RCC 7860 (cell line): ENCODE data around the gene RGCC.

ENCODE experiments used
- DNase-seq: peaks from one replicate; pipeline ENCODE4 v3.0.0-alpha.2; 2015; ENCODE audit warnings: low spot score
- FAIRE-seq: peaks from 2 replicates; lab custom pipeline; 2012; peaks lifted over from hg19 to GRCh38; lab: Jason Lieb, UNC

RGCC gene

DNA sequence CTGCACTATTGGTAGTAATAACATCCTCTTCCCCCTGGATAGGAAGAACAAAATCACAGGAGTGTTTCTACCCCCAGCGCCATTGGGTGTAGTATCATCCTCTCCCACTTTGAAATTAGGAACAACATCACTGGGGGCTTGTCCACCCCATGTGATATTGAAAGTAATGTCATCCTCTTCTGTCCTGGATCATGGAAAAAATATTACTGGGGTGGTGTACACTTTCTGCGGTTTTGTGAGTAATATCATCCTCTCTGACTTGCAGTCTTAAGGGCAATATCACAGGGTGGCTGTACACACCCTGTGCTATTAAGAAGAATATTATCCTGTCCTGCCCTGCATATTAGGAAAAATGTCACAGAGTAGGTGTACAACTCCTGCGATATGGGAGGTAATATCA lies 4.9 kb upstream of the RGCC start:
- DNase-seq = peak; percentile 7
- no peak for FAIRE-seq

DNA sequence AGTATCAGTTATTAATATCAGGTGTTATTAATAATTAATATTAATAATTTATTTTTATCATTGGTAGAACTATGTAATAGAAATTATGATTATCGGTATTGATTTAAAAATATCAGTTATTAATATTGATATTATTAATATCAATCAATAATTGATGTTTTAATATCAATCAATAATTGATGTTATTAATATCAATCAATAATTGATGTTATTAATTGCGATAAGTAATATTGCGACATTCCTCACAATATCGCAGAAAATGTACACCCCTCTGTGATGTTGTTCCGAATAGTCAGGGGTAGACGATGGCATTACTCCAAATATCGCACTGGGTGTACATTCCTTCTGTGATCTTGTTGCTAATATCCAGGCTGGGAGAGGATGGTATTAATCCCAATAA lies 3.7 kb upstream of the RGCC start:
- FAIRE-seq (peak; percentile 58), DNase-seq (no peak)

DNA sequence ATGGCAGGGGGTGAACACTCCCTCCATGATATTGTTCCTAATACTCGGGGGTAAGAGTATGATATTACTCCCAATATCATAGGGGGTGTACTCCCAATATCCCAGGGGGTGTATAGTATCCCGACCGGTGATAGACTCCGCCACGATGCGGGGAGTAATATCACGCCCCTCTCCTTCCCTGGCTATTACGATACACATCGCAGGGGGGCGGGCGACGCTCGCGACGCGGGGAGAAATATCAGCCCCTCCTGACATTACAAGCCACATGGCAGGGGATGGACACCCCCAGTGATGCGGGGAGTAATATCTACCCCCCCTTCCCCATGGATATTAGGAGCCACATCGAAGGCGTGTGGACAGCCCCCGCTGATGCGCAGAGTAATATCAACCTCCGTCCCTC lies 3.2 kb upstream of the RGCC start:
- no peak for DNase-seq
- no peak for FAIRE-seq

DNA sequence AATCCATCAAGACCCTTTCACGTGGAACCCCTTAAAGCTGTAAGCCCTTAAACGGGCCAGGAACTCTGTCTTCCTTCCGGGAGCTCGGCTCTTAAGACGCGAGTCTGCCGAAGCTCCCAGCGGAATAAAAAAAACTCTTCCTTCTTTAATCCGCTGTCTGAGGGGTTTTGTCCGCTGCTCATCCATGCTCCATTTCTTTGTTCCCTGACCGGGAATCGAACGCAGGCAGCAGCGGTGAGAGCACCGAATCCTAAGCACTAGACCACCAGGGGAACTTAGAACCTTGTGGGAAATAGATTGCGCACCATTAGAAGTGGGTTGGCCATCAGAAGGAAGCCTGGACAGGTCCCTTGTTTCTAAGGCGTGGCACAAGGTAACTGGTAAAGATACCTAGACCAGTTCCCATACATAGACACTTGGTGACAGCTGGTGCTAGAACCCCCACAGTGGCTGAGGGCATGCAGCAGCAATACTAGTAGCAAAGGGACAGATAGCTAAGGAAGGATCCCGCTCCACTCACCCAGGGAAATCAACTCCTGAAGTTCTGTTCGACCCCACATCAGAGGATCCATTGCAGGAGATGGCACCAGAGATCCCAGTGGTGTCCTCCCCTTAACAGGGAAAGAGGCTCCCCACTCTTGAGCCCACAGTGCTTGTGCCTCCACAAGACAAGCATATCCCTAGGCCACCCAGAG lies 1.5 kb upstream of the RGCC start:
- no peak for DNase-seq

DNA sequence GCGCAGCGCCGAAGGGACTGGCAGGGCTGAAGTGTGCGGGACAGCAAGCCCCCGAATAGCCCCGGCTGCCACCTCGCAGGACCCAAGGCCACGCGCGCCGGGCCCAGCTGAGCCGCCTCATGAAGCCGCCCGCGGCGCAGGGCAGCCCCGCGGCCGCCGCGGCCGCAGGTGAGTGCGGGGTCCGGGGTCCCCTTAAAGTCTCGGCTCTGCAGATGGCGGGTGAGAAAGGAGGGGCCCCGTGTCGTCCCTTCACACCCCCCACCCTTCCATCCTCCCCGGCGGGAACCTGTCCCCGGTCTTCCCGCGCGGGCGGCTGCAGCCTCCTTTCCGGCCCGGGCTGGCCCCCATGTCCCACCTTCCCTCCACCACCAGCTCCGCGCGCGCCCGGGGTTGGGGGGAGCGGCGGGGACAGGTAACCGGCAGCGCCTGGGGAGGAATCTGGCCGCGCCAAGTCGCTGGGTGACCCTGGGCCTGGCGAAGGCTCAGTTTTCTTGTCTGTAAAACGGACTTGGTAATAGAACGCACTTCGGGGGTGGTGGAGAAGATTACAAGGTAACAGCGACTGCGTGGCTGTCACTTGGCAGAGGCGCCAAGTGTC lies 338 bp downstream of the RGCC start:
- FAIRE-seq (no peak), DNase-seq (no peak)

More for the DNA sequence above, 1.5 kb upstream of the RGCC start:
- no peak for FAIRE-seq

DNA sequence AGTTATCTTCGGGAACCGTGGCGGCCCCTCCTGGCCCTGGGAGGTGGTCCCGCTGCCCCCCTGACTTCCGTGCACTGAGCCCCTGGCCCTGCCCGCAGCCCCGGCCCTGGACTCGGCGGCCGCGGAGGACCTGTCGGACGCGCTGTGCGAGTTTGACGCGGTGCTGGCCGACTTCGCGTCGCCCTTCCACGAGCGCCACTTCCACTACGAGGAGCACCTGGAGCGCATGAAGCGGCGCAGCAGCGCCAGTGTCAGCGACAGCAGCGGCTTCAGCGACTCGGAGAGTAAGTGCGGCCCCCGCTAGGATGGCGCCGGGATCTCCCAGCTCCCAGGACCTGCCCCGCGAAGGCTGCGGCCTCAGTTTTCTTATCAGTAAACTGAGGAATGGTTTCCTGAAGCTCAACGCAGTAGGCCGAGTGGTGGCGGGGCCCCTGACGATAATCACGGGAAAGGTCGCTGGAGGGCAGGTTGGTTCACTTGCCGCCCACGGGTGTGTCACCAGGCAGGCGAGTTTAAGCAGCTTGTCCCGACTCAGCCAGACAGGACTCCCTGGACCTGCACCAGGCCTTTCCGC lies 924 bp downstream of the RGCC start:
- DNase-seq = no peak

DNA sequence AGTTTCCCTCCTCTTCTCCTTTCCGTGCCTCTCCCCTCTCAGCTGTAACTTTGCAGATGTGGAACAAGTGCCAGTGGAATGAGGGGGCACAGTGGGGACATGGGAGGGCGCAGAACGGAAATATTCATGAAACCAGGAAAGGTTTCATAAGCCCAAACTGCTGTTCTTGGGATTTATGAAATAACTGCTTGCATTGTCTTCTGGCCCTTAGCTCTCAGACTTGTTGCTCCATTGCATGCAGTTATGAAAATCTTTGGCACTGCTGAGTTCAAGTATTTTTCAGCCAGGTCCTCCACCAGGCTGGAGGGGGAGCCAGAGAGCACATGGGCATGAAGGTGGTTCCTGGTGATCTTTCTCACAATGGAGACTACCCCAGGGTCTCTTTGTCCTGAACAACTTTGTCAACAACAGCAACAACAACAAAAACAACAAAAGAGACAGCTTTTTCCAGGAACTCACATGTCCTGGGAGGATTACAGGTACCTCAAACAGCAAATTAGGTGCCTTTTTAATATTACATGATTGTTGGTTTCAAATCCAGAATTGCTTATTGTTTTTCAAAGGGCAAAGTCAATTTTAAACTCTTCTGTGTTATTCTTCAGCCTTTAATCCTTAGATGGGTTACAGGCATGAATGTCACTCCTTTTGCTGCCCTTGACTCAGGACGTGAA lies 1.5 kb downstream of the RGCC start:
- no peak for FAIRE-seq

More for the DNA sequence above, 924 bp downstream of the RGCC start:
- no peak for FAIRE-seq

DNA sequence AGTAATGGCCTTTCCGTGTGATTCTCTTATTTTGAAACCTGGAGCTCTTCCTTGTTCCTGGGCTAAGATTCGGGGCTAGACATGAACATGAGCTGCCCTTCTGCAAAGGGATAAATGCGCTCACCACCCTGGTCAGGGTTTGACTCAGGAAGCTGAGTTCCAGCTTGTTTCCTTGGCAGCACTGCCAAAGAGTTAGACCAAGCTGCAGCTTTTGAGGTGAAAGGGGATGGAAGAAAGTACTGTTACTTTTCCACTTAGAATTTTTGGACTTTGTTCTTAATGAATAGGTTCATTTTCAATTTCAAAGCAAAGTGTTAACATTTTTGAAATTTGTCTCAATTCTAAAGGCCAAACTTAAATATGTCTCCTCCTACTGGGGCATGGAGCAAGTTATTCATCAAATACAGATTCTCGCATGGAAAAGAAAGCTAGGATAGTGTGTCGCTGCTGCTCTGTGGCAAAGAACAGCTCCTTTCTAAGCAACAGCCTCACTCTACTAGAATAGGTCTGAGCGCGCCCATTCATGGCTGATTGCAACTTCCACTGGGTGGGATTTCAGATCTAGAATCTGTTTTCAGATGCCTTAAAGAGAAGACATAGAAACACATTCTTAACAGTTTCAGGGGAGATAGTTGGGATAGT lies 2.2 kb downstream of the RGCC start:
- FAIRE-seq = no peak
- DNase-seq = no peak

More for the DNA sequence above, 1.5 kb downstream of the RGCC start:
- DNase-seq = no peak

DNA sequence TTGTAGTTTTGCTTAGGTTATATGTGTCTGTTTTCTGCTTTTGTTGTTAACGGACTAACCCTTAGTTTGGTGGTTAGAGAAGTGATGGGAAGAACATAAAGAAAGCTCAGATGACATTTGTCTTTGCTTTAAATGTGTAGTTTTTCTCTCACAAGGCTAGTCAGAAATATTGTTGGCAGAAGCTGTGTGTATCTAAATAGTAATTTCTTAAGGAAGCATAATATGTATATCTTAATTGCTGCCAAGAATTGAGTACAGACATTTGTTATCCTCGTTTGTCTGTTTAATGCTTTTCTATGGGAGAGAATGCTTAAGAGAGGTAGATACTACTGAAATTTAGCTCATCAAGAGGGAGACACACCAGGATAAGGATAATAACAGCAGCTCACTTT lies 2.7 kb downstream of the RGCC start:
- FAIRE-seq (no peak), DNase-seq (no peak)

DNA sequence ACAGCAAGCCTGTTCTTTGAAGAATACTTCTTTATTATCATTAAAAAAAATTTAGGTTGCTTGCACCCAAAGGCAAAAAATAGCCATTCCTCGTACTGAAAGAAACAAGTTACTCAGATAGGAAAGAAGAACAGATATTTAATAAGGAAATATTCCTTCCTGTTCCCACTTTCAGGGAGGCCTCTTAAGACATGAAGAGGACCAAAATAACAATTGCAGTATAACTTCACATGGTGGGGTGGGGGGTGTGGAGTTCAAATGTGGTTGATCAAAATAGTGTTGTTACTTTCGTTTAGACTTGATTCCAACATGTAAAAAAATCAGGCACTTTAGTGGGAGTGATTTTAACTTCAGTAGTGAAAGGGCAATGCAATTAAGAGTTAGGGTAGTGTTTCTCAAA lies 3.6 kb downstream of the RGCC start:
- no peak for FAIRE-seq

DNA sequence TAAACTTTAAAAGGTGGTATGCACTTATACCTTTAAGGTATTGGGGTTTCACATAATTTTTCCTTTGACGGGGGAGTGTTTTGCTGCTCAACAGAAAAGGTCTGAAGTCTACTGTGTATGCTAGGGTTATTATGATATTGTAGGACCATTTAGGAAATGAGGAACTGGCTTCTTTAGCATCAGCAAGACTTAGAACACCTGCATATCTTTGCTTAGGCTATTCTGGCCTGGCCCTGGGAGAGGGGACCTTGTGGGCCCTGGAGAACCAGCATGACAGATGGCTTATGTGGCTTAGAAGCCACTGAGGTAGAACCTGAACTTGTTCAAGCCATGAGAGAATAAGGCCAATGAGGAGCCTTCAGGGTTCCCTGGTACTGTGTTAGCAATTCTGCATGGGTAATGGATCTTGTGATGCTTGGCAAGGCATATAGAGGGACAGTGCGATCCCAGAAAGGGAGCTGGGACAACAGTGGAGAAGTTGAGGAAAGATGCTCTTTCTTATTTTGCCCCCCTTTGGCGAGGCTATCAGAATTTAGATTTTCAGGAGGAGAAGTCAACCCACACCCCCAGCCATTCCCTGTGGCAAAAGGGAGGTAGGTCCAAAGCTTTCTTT lies 4.3 kb downstream of the RGCC start:
- FAIRE-seq (no peak), DNase-seq (no peak)

More for the DNA sequence above, 3.6 kb downstream of the RGCC start:
- DNase-seq = no peak

DNA sequence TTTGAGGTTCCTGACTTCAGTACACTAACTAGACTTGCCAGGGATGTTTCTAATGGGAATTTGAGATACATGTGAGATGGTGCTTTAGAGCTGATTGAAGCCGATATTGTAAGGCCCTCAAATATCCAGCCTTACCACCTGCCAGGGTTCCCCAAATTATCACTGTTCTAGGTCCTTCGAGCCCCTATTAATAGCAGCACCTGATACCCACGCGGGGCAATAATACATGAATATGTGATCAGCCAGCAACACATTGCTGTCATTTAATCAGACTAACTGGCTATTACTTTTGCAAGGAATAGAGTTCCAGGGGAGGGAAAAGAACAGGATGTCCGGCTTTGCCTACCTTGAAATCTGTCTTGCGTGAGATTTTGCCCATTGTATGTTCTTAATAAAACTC lies 5.1 kb downstream of the RGCC start:
- DNase-seq (no peak), FAIRE-seq (no peak)

DNA sequence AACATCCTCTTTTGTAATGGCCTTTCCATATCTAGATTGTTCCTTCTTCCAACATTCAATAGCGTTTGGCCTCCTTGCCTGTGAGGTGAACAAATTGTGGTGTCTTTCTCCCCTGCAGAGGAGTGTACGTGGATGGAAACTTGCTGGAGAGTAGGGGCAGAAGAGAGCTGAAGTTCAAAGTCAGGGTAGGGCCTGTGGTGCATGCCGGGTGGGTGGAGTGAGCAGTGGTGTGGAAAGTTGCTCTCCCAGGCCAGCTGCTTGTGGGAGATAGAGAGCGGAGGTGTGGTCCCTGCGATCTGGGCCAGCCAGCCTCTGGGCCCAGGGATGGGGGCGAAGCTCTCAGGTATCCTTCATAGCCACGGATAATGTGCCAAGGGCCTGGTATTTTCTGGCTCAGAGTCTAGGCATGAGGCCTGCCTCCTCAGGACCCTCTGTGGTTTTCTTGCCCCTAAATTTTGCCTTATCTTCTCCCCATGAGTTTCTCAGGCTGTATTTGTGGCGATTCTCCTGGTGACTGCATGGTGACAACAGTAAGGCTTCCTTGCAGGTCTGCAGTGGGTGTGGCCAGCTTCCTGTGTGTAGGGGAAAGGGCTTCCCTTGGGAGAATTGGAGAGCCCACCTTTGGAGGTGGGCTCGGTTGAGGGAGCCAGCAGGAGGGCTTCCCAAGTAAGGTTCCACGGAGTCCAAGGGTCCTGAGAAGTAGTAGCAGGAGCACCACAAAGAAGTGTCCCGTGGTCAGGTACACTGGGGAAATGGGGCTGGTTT lies 6.7 kb downstream of the RGCC start:
- FAIRE-seq (no peak), DNase-seq (no peak)

DNA sequence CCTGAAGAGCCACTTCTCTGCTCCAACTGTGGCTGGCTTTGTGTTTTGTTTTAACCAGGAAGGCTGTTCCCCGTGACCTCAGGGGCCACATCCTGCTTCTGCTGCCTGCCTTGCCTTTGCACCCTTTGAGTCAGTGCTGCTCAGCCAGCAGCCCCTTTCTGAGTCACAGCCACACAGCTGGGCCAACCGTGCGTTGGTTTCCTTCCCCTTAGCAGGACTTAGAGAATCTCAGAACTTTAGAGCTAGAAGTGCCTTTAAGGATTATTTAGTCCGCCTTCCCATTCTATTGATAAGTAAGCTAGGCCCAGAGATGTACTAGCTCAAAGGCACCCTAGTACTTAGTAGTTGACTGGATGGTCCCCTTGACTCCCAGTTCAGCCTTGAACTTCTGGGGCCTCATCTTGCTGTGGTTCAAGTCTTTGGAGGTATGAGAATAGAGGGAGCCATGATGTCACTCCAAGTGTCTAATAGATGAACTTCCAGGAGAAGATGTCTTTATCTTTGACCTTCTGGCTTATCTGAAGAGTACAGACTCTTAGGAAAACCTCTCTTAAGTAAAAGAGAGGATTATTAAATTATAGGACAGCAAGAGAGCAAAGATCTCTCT lies 8.0 kb downstream of the RGCC start:
- FAIRE-seq = peak; percentile 67
- DNase-seq = peak; percentile 64

DNA sequence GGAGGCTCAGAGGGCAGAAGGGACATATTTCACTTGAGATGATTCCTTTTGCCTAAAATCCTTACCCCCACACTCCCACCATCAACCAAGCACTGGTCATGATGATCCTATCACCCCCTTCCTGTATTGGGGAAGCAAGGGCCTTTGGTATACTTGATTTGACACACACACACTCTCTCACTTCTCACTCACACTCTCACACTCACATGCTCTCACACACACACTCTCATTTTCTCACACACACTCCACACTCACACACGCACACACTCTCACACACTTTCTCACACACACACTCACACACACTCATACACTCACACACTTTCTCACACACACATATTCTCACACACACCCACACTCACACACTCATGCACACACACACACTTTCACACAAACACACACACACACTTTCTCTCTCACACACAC lies 8.6 kb downstream of the RGCC start:
- FAIRE-seq = no peak
- DNase-seq = no peak

DNA sequence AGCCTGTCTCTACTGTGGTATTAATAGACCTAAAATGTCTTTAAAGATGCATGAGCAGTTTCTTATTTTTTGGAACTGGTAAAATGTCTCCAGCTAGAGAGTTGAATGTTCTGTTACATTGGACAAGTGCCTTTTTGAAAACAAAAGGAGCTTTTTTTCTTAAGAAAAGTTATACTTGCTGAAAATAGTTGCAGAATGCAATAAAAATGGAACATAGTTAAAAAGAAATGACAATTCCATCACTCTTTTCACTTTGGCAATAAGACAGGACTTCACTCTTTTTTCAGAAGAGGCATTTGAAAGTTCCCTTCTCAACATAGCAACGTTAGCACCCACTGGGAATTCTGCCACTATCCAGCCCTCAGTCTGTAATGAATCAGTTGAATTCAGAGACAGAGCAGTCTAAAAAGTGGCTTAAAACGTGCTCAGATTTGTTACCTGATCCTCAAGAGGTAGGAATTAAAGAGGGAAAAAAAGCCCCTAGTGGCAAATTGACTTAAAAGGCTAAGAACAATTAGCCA lies 10.1 kb downstream of the RGCC start:
- DNase-seq (no peak), FAIRE-seq (no peak)

DNA sequence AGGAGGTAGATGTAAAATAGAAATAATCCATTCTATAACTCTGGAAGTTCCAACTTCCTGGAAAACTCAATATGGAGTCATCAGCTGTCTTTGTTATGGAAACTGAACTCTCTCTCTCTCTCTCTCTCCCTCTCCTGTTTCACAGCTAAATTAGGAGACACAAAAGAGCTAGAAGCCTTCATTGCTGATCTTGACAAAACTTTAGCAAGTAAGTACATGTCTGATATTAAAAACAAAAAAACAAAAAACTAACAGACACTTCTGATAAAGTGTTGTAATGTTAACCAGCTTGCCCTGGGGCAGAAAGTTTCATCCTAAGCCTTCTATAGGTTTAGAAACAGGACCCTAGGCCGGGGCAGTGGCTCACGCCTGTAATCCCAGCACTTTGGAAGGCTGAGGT lies 11.3 kb downstream of the RGCC start:
- DNase-seq (no peak), FAIRE-seq (no peak)

DNA sequence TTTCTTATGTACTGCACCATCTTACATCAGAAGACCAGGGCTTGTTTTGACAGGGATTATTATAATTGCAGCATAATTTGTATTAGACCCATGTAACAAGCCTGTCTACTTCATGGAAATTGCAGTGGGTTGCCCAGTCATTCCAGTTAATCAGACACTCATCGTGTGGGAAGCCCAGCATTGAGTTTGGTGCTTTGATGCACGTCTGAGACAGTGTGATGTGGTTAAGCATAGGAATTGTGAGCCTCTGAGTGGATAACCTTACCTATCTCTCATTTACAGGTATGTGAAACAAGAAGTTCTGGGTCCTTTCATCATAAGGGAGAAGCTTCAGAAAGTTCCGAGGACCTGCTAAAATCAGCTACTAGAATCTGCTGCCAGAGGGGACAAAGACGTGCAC lies 12.8 kb downstream of the RGCC start:
- no peak for DNase-seq
- no peak for FAIRE-seq

DNA sequence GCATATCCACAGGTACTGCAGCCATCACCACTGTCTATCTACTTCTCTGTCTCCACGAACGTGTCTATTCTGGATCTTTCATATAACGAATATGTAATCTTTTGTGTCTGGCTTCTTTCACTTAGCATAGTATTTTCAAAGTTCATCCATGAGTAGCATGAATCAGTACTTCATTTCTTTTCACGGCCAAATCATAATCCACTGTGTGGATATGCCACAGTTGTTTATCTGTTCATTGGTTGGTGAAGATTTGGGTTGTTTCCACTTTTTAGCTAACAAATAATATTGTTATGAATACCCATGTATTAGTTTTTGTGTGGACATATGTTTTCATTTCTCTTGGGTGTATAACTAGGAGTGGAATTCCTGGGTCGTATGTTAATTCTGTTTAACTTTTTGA lies 14.4 kb downstream of the RGCC start:
- no peak for FAIRE-seq
- DNase-seq = no peak

DNA sequence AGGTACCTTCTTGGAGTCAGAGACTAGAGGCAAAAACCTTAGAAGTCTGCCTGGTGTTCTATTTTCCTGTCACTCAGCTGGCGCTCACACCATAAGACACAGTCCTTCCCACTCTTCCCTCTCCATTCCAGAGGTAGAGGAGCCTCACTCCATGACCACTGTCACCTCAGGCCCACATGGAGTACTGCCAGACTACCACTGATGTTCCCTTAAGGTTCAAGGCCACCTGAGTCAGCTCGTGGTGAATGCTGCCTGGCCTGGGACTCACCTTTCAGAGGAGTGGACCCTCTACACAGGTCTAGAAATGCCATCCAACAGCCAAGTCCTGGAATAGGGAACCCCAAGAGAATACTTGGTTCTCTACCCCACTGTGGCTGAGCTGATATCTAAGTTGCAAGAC lies 29.9 kb downstream of the RGCC start:
- FAIRE-seq (no peak), DNase-seq (no peak)
